Thoracic aorta (tissue), 2 donors: Measurements from ENCODE around the gene TCP11. TPM values are rescaled to one million over a fixed set of nuclear protein-coding genes. Genes with fewer than 3 reads are reported as not detected.

Experiments used
- ATAC-seq: fragments of 150-250 bp; one replicate; pipeline ENCODE4 v1.8.0; 2017; ENCODE audit warnings: low read depth; ENCODE audit not compliant: insufficient number of reproducible peaks, low FRiP score
- DNase-seq: peaks from one replicate; pipeline ENCODE4 v3.0.0-alpha.2; 2020; ENCODE audit warnings: low spot score
- H3K27ac ChIP-seq, 2 donors: fragments of 200-600 bp; sonication (generic); 1 replicate in 1 of 2; 2 replicates in 1 of 2; pipeline ENCODE4 v1.5.1; 2016; ENCODE audit warnings: mild to moderate bottlenecking in 2 of 2, moderate library complexity in 2 of 2
- H3K27me3 ChIP-seq: fragments of 200-600 bp; sonication (generic); replicated peaks from 2 replicates; pipeline ENCODE4 v1.6.0; 2016; ENCODE audit warnings: mild to moderate bottlenecking; ENCODE audit not compliant: insufficient read depth
- H3K36me3 ChIP-seq: fragments of 200-600 bp; sonication (generic); one replicate; pipeline ENCODE4 v1.5.1; 2016
- H3K4me1 ChIP-seq, 2 donors: fragments of 200-600 bp; sonication (generic); 1 replicate in 1 of 2; 2 replicates in 1 of 2; pipeline versions ENCODE4 v1.5.1 to v1.6.0; 2016; ENCODE audit warnings: low read depth in 2 of 2, mild to moderate bottlenecking in 1 of 2; ENCODE audit not compliant: control insufficient read depth in 1 of 2
- H3K4me3 ChIP-seq: fragments of 200-600 bp; sonication (generic); 2 replicates; pipeline ENCODE4 v1.5.1; 2016; ENCODE audit warnings: mild to moderate bottlenecking
- H3K9me3 ChIP-seq: fragments of 200-600 bp; sonication (generic); 2 replicates; pipeline ENCODE4 v1.5.1; 2016
- CTCF ChIP-seq: fragments of 200-600 bp; sonication (generic); IDR thresholded peaks from one replicate; pipeline ENCODE4 v1.5.1; 2019; ENCODE audit warnings: antibody characterized with exemption
- total RNA-seq, 2 donors: library from RNA; depleted of rRNA; stranded (reverse); fragments of >200 nt; gene quantifications; one replicate each; pipeline versions ENCODE4 v1.1.0 to v1.2.3, GENCODE V29; 2016

The TCP11 gene
- total RNA-seq, 2 donors from 2014 or later: not detected

GRCh38 chr6:35085359-35086281, 55.5 kb downstream of the TCP11 start:
- H3K4me3 ChIP-seq: no peak overlapping the region
- peak overlapping the region in 1 of 2 donors; percentile 85 for H3K27ac ChIP-seq
- no peak for ATAC-seq
- DNase-seq: no peak
- no peak for TF ChIP-seq CTCF
- H3K9me3 ChIP-seq: no peaks in the 10 kb centered on the region
- peaks cover 79% of the 10 kb centered on the region for H3K36me3 ChIP-seq
- no peaks in the 10 kb centered on the region for H3K27me3 ChIP-seq
- H3K4me1 ChIP-seq: peaks cover 18 to 46% of the 10 kb centered on the region in 2 donors

- no peak overlapping the region for H3K4me3 ChIP-seq
- H3K9me3 ChIP-seq: no peaks in the 10 kb centered on the region
- DNase-seq (no peak), ATAC-seq (no peak)
- peaks cover 88% of the 10 kb centered on the region for H3K36me3 ChIP-seq
- H3K27ac ChIP-seq: peak overlapping the region in 1 of 2 donors; percentile 63
- H3K4me1 ChIP-seq: peaks cover 16 to 37% of the 10 kb centered on the region in 2 donors
- no peaks in the 10 kb centered on the region for H3K27me3 ChIP-seq
- TF ChIP-seq CTCF: no peak
These were observed 56.5 kb downstream of the TCP11 start for GRCh38 chr6:35084511-35085203.

GRCh38 chr6:35084041-35084491, 57.1 kb downstream of the TCP11 start:
- Histone ChIP-seq H3K9me3 (no peaks in the 10 kb centered on the region), H3K27ac (no peak overlapping the region), H3K4me1 (peaks cover 12 to 31% of the 10 kb centered on the region in 2 donors), H3K4me3 (no peak overlapping the region), H3K36me3 (peaks cover 94% of the 10 kb centered on the region), H3K27me3 (no peaks in the 10 kb centered on the region)
- no peak for TF ChIP-seq CTCF
- ATAC-seq (no peak), DNase-seq (no peak)

- ATAC-seq (no peak), DNase-seq (no peak)
- Histone ChIP-seq H3K4me1 (peaks cover 6 to 25% of the 10 kb centered on the region in 2 donors), H3K27ac (no peak overlapping the region), H3K4me3 (no peak overlapping the region), H3K36me3 (peaks cover 96% of the 10 kb centered on the region), H3K9me3 (no peaks in the 10 kb centered on the region), H3K27me3 (no peaks in the 10 kb centered on the region)
- TF ChIP-seq CTCF: no peak
These were observed 57.6 kb downstream of the TCP11 start for GRCh38 chr6:35083507-35083906.
